H1 (cell line): ENCODE results near the gene LEO1.

Experiments used
- EGR1 ChIP-seq: IDR thresholded peaks from 2 replicates; pipeline ENCODE4 v1.6.1; 2011; ENCODE audit warnings: low read depth, low read length, borderline replicate concordance
- RXRA ChIP-seq: IDR thresholded peaks from 2 replicates; pipeline ENCODE4 v1.6.1; 2011; ENCODE audit warnings: low read depth, mild to moderate bottlenecking, low read length, moderate library complexity; ENCODE audit not compliant: insufficient read depth
- TF ChIP-seq, protein P1 (sequence below): IDR thresholded peaks from 2 replicates; pipeline ENCODE4 v1.6.1; 2011; ENCODE audit warnings: low read length, improper control_type of control experiment
- TF ChIP-seq, protein P2 (sequence below), 3 experiments: IDR thresholded peaks; 1 replicate in 2 of 3; 2 replicates in 1 of 3; pipeline versions ENCODE4 v1.5.1 to v1.6.1; 2011; ENCODE audit warnings: low read length in 3 of 3, mild to moderate bottlenecking in 3 of 3, inconsistent platforms in 2 of 3, low read depth in 1 of 3, moderate library complexity in 1 of 3; ENCODE audit not compliant: insufficient read depth in 1 of 3; ENCODE audit errors: control extremely low read depth in 1 of 3

DNA sequence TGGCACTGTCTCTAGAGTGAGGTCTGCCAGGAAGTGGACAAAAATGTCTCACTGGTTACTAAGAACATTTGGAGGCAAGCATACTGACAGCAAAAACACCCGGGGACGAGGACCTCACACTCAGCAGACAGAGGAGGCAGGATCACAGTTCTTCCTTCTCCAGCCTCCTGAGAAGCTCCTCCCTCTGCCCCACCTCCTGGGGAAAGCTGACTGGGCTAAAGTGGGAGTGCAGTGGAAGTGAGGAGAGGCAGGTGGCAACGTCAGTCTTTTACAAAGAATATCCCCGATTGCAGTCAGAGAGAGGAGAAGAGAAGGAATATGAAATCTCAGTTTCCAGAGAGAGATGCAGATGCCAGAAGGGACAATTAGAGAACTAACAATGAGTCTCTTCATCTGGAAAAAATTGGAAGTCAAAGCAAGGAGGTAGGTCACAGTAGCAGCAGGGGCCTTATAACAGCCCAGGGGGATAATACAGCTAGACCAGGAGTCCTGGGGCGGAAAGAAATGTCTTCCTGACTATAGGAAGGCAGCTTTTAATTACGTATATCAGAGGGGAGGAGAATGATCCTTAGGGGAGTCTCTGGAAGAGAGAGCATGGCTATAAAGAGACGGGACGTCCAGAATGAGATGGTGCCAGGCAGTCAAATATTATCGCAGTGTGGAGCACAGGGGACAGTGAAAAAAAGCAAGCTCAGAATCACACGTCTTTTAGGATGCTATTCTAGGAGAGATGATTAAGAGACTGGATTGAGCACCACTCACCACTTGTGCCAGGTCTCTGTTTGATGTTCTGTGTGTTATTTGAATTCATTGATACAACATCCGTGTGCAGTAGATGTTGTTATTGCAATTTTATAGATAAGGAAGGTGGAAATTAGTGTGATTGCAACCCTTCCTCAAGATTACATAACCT, 47.2 kb downstream of the LEO1 start:
- TF ChIP-seq, protein P1, sequence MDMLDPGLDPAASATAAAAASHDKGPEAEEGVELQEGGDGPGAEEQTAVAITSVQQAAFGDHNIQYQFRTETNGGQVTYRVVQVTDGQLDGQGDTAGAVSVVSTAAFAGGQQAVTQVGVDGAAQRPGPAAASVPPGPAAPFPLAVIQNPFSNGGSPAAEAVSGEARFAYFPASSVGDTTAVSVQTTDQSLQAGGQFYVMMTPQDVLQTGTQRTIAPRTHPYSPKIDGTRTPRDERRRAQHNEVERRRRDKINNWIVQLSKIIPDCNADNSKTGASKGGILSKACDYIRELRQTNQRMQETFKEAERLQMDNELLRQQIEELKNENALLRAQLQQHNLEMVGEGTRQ = no peak
- TF ChIP-seq, protein P2, sequence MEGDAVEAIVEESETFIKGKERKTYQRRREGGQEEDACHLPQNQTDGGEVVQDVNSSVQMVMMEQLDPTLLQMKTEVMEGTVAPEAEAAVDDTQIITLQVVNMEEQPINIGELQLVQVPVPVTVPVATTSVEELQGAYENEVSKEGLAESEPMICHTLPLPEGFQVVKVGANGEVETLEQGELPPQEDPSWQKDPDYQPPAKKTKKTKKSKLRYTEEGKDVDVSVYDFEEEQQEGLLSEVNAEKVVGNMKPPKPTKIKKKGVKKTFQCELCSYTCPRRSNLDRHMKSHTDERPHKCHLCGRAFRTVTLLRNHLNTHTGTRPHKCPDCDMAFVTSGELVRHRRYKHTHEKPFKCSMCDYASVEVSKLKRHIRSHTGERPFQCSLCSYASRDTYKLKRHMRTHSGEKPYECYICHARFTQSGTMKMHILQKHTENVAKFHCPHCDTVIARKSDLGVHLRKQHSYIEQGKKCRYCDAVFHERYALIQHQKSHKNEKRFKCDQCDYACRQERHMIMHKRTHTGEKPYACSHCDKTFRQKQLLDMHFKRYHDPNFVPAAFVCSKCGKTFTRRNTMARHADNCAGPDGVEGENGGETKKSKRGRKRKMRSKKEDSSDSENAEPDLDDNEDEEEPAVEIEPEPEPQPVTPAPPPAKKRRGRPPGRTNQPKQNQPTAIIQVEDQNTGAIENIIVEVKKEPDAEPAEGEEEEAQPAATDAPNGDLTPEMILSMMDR (IDR thresholded peaks at IDR 0.05; ENCODE audit: control extremely low read depth in 1 of 3, insufficient read depth in 1 of 3, low read depth in 1 of 3, low read length in 3 of 3) = no peak
- TF ChIP-seq RXRA = no peak
- TF ChIP-seq EGR1 = no peak
